Left colon (tissue), 2 donors: ENCODE data around the gene KLF1. TPM values are rescaled to one million over a fixed set of nuclear protein-coding genes. Genes with fewer than 3 reads are reported as not detected.
"Not testable (repeated sequence)": the region's sequence is repeated elsewhere in the genome, so short reads cannot be mapped to it uniquely, and the experiment has no call there.

Experiments
- ATAC-seq: fragments of 200-7000 bp; cut with Tn5 transposase; one replicate; pipeline ENCODE4 v1.9.1; 2020; ENCODE audit warnings: mild to moderate bottlenecking, moderate library complexity
- DNase-seq, 2 donors: peaks; one replicate each; pipeline ENCODE4 v3.0.0-alpha.2; 2020
- intact Hi-C, 2 donors: fragments of 100-400 bp; cut with DNase I in 1 of 2; cut with micrococcal nuclease in 1 of 2; formaldehyde crosslinking; loops; one replicate each; pipeline versions ENCODE4 v1.11.2 to v1.14.0; 2022; cut with DNase I, micrococcal nuclease
- long read RNA-seq: library from polyadenylated mRNA; unstranded; transcript quantifications from one replicate; pipeline ENCODE4 v2.0.0, GENCODE V29; 2021
- total RNA-seq, 2 donors: library from RNA; stranded (reverse); fragmentation: NEBNext Ultra II Directional; extraction: Animal tissue kit (Norgen Biotek cat#: 25700); gene quantifications; one replicate each; pipeline ENCODE4 v1.2.1, GENCODE V29; 2021
- donor health status: DM: no; HTN: no; CAD: no.
- donor health status: DM: yes; HTN: yes; CAD: no.

Gene KLF1
- total RNA-seq, result not detected
- long read RNA-seq, result 0 reads

DNA sequence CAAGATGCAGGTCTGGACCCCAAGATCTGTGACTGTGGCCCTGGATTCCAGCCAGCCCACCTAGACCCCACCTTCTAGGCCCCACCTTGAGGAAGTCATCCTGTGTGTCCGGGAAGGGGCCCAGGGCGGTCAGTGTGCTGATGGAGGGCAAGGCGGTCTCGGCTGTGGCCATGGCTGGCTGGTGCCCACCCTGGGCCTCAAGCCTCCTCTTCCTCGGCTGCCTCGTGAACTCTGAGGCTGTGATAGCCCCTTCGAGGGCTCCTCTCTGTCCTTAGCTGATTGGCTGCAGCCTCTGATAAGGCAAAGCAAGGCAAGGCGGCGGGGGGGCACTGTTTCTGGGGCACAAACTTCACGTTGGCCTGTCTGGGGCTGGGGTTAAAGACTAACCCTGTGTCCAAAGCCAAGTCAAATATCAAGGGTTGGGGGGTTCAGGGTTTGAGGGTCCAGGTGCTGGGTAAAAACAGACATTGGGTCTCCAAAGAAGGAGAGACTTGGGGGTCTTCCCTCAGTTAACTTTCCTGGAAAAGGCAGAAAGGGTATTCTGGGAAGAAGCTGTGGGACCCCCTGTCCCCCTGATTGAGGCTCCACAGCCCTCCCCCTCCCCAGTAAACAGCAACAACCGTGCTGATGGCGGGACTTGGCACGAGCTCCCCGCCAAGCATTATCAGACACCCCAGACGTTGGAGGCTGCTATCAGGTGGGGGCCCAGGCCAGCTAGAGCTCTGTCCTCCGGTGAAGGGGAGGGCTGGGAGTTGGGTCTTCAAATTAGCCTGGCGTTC, at the start of gene KLF1:
Gene KLF1, minus strand, starts transcription at position 233 of the 779 bp plus-strand sequence. Its CDS starts 61 bp downstream, at position 172.
- intact Hi-C loops, result loop anchor here in 1 of 2 donors (10.0 kb wide), 1 partner anchor 78 kb away; the partner anchor contains the start of gene DAND5
- no peak for ATAC-seq

GRCh38 chr19:12936582-12936981, 49.6 kb upstream of the KLF1 start:
- ATAC-seq (no peak), DNase-seq (no peak)
- intact Hi-C loops, result no loop called here

More for the DNA sequence above, at the start of gene KLF1:
- no peak for DNase-seq

- DNase-seq (no peak), ATAC-seq (no peak)
- intact Hi-C loops, result no loop called here
Observed at GRCh38 chr19:12935071-12935470, 48.1 kb upstream of the KLF1 start.

DNA sequence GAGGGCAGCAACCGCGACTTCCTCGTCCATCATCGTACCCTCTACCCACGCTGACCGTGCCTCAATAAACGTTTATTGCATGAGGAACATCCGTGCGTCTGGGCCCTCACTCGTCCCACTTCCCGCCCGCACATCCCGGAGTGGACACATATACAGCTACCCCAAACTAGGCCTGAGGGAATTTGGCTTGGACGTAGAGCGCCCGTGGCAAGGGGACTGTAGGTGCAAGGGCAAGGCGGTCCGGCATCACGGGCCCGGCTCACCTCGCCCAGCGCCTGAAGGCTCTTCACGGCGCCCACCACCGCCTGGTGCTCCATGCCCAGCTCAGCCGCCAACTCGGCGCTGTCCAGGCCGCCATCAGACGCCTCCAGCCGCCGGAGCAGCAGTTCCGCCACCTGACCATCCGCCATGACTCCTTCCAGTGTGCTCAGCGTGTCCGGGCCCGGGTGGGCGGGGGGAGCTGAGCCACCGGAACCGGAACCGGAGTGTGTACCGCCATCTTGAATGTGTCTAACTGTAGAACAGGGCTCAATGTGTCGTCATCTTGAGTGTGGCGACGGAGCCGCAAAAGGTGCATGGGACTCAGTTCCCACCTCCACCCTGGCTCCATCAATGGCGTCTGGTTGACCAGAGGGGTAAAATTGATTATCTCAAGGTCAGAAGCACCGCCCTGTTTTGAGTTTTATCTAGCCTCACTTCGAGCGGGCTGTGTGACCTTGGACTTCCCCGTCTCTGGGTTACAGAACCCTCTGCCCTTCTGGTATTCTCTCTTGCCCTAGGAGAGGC, 46.5 kb upstream of the KLF1 start, which contains the start of gene FARSA:
Gene FARSA, minus strand, starts transcription at position 425 of the 786 bp plus-strand sequence. Its CDS starts 15 bp downstream, at position 410.
- intact Hi-C loops, result no loop called here
- ATAC-seq, result peak; percentile 78
- DNase-seq, result peak; percentile 92 to 93

DNA sequence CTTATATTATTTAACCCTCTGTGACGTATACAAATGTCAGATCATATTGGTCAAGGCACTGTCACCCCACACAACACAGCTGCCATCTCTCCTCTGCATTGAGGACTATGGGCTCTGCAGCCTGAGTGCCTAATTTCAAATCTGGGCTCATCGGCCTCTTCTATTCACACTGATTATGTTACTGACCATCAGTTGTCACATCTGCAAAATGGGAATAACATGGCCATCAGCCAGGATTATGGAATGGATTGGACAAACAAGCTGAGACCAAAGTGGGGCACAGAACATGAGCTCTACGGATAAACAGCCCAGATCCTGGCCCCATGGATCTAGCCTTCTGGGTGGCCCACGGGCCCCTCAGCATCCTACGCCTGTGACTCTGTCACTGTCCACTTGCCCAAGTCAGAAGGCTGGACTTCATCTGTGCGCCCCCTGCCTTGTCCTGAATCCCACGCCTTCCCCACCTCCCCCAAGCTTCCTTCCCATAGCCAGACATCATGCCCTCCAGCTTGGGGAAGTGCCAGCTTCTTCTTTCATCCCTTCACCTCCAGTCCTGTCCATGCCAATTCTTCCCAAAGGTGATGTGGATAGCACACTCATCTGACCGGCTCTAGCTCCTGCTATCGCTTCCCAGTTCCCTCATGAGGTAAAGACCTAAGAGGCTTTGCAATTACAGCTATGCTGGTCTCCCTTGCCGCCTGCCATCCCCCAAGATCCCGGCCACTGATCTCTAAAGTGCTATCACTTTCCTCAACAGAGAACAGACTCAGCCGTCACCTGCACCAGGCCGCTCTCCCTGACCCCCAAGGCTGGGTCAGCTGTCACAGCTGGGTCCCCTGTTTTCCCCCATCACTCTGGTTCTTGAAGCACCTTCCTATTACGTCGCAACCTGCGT, 45.6 kb upstream of the KLF1 start:
- DNase-seq, result peak in 1 of 2 donors; percentile 44
- no peak for ATAC-seq

DNA sequence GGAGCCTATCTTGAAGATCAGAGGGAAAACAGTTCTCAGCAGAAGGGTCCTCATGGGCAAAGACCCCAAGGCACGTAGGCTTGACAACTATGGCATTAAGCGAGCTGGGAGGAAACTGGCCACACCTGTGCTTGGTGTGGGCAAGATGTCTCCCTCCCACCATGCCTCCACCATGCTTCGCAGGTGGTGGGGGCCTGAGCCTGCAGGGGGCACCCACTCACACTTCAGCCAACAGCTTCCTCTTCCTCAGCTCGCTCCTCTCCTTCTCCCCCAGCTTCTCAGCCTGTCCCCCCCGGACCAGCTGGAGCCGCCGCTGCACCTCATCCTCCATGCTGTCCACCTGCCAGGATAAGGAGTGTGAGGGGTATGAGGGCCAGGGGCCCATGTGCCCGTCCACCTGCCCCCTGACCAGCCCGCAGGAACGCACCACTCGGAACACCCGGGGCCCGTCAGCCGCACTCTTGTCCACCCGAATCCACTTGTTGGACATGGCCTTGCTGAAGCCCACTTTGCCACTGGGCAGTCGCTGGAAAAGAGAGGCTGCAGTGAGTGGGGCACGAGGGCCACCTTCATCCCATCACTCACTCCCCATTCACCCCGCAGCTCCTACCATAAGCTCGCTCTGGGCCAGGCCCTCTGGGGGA, 43.1 kb upstream of the KLF1 start:
- DNase-seq (no peak), ATAC-seq (no peak)
- intact Hi-C loops, result no loop called here

More for the DNA sequence above, 45.6 kb upstream of the KLF1 start:
- intact Hi-C loops, result no loop called here

DNA sequence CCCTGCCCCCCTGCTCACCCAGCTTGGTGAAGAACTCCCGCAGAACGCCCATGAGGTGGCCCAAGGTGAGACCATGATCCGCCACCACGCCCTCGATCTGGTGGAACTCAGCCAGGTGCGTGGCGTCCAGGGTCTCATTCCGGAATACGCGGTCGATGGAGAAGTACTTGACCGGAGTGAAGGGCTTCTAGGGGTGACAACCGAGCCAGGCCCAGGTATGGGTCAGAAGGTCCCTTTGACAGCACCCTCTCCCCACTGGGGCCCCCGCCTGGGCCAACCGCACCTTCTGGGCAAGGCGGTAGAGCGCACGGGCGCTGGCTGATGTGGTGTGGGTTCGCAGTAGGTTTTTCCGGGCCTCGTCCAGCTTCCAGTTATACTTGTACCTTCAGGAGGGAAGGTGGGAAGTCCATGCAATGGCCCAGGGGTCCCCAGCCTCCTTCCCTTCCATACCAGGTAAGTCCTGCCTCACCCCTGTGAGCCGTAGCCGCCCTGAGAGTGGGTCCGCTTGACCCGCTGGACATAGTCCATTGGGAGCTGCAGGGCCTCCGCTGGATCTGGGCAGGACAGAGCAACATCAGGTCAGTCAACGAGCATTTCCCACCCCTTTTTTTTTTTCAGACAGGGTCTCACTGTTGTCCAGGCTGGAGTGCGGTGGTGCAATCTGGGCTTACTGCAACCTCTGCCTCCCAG, 37.8 kb upstream of the KLF1 start:
- ATAC-seq, result no peak
- no peak for DNase-seq
- intact Hi-C loops, result no loop called here

DNA sequence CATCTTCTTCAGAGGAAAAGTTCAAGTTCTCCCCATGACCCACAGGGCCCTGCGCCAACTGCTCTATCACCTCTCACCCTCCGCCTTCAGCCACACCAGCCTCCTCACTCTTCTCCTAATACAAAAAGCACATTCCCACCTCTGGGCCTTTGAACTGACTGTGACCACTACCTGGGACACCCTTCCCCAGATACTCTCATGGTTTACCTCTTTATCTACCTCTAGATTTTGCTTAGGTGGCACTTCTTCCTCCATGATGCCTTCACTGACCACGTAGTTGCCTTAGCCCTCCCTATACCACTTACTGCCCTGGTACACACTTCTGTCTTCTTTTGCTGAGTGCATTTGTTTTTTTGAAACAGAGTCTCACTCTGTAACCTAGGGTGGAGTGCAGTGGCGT, 36.0 kb upstream of the KLF1 start:
- no peak for DNase-seq

DNA sequence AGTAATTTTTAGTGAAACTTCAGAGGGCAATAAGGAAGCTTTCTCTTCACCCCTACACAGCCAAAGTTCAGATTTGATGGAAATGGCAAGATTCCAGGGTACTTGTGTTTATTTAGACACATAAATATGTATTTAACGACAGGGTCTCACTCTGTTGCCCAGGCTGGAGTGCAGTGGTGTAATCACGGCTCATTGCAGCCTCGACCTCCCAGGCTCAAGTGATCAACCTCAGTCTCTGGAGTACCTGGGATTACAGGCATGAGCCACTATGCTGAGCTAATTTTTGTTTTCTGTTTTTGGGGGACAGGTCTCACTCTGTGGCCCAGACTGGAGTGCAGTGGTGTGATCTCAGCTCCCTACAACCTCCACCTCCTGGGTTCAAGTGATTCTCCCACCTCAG, 34.0 kb upstream of the KLF1 start:
- ATAC-seq, result peak; percentile 1
- no peak for DNase-seq

More for the DNA sequence above, 36.0 kb upstream of the KLF1 start:
- ATAC-seq, result no peak
- intact Hi-C loops, result no loop called here

DNA sequence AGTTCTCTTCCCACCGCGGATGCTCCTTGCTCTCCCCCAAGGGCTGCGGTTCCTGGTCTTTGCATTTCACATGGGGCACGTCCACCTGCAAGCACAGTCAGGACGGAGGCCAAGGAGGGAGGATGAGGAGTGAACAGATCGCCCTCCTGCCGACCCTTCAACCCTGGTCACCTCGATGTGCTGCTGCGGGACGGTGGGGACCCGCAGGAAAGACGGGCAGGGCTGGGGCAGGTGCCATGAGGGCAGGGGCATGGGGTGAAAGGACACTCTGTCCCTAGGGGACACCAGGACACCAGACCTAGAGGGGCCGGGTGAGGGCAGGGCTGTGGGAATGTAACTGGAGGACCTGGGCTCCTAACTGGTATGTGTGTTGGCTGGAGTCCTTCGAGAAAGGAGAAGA, 31.3 kb upstream of the KLF1 start:
- ATAC-seq (no peak), DNase-seq (no peak)
- intact Hi-C loops, result no loop called here

More for the DNA sequence above, 34.0 kb upstream of the KLF1 start:
- intact Hi-C loops, result no loop called here

GRCh38 chr19:12915860-12916259, 28.9 kb upstream of the KLF1 start:
- DNase-seq, intact Hi-C loops, ATAC-seq: not testable (repeated sequence)

DNA sequence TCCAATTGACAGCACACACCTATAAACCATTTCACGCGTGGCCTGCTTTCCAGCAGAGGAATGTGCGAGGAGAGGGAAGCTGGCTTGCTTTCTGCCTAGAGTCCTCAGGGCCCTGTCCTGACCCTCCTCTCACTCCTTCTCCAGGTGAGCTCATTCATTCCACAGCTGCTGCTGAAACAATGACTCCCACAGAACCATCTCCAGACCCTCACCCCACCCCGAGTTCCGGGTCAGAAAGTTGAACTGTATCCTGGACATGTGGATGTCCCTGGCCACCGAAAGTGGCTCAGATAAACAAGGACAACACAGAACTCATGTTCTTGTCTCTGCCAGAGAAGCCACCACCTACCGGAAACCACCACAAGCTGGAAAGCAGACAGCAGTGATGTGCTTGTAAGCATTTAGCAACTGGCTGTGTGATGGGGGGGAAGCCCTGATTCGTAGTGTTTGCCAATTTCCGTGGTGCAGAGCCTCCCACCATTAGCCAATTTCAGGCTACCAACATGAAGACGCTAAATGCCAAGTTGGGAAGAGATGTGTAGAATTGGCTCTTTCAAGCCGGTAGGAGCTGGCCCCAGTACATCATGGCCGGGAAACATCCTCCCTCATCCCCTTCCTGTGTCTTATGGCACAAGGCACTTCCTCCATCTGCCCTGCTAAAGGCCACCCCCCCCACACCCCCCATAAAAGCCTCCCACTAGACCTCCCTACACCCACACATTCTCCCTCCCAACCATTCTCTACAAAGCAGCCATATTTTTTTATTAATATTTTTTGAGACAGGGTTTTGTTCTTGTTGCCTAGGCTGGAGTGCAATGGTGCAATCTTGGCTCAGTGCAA, 27.1 kb upstream of the KLF1 start:
- ATAC-seq (no peak), DNase-seq (peak in 1 of 2 donors; percentile 34)
- intact Hi-C loops, result no loop called here

DNA sequence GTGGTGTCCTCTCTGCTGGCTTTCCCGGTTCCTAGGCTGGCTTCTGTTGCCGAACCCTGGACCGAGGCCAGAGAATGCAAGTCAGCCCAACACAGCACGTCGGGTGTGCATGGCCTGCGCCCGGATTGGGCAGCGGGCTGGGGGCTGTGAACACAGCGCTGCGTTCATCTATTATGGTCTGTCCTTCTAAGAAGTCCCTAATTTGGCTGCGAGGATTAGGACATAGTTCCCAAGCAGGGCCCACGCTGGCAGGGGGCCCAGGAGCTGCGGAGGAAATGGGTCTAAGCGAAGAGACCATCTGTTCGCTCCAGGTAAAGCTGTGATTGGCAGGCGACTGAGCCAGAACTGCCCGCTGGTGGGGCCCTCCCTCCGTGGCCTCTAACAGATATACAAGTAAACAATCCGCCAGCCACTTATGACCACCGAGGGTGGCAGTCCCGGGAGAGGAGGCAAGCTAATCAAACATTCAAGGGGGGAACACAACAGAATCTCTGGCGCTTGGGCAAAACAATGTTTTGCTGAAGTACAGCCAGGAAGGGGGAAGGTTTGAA, 26.1 kb upstream of the KLF1 start:
- peak; percentile 62 for ATAC-seq
- intact Hi-C loops, result no loop called here
- peak; percentile 48 to 75 for DNase-seq

- intact Hi-C loops, result no loop called here
- ATAC-seq (no peak), DNase-seq (no peak)
Observed at GRCh38 chr19:12912571-12912970, 25.6 kb upstream of the KLF1 start.

GRCh38 chr19:12907166-12907565, 20.2 kb upstream of the KLF1 start:
- ATAC-seq, result peak; percentile 92
- intact Hi-C loops, result no loop called here
- no peak for DNase-seq

DNA sequence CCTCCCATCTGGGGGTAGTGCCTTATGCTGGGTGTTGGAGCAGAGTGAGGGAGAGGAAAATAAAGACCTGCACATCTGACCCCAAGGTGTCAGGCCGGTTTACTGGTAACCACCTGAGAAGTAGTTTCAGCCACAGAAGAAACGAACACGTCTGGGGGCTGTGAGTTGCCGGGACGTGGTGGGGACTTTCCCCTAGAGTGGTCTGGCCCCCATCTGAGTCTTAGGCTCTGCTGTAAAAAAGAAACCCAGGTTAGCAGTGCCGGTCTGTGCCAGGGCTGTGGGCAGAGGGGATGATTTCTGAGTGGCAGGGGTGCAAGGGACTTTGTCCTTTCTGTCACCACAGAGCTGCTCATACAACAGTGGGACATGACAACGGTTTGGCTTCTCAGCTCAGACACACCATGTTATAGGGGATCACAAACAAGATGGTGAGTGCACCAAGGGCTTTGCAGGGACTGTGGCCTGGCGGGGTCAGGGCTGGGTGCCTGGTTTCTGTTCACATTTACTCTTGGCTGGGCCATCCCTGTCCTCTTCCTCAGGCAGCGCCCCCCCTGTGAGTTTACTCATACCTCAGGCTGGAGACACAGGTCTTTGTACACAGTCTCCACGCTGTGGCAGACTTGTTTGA, 13.0 kb upstream of the KLF1 start:
- intact Hi-C loops, result no loop called here
- ATAC-seq (no peak), DNase-seq (no peak)
